Astrocyte (in vitro differentiated cells and primary cell): ENCODE measurements around the gene PSORS1C1. TPM values are rescaled to one million over a fixed set of nuclear protein-coding genes. Genes with fewer than 3 reads are reported as not detected.

Experiments used
- DNase-seq: peaks from one replicate; pipeline ENCODE4 v3.0.0-alpha.2; 2010; ENCODE audit warnings: low read depth
- FAIRE-seq: peaks from 2 replicates; lab custom pipeline; 2011; peaks lifted over from hg19 to GRCh38; lab: Jason Lieb, UNC
- H2AFZ ChIP-seq: 2 replicates; pipeline ENCODE4 v1.6.0; 2012; ENCODE audit warnings: low read depth, low read length, inconsistent platforms
- H3K27ac ChIP-seq: 2 replicates; pipeline ENCODE4 v1.5.1; 2011; ENCODE audit warnings: low read depth, low read length, inconsistent platforms
- H3K27me3 ChIP-seq: 2 replicates; pipeline ENCODE4 v1.6.0; 2011; ENCODE audit warnings: low read length, inconsistent platforms; ENCODE audit not compliant: insufficient read depth
- H3K36me3 ChIP-seq: 2 replicates; pipeline ENCODE4 v1.5.1; 2011; ENCODE audit warnings: low read length, inconsistent platforms; ENCODE audit not compliant: insufficient read depth
- H3K4me1 ChIP-seq: 2 replicates; pipeline ENCODE4 v1.5.1; 2011; ENCODE audit warnings: low read length, inconsistent platforms; ENCODE audit not compliant: insufficient read depth
- H3K4me2 ChIP-seq: 2 replicates; pipeline ENCODE4 v1.6.0; 2012; ENCODE audit warnings: low read length, inconsistent platforms
- H3K4me3 ChIP-seq: 2 replicates; pipeline ENCODE4 v1.5.1; 2011; ENCODE audit warnings: low read depth, mild to moderate bottlenecking, low read length, inconsistent platforms; ENCODE audit not compliant: insufficient read depth
- H3K79me2 ChIP-seq: 2 replicates; pipeline ENCODE4 v1.6.0; 2012; ENCODE audit warnings: mild to moderate bottlenecking, low read length, inconsistent platforms; ENCODE audit not compliant: insufficient read depth
- H3K9ac ChIP-seq: 2 replicates; pipeline ENCODE4 v1.6.0; 2012; ENCODE audit warnings: mild to moderate bottlenecking, low read length, inconsistent platforms
- H3K9me3 ChIP-seq: 2 replicates; pipeline ENCODE4 v1.5.1; 2012; ENCODE audit warnings: low read depth, mild to moderate bottlenecking, low read length, inconsistent platforms; ENCODE audit not compliant: insufficient read depth
- H4K20me1 ChIP-seq: 2 replicates; pipeline ENCODE4 v1.6.0; 2012; ENCODE audit warnings: low read length, inconsistent platforms; ENCODE audit not compliant: insufficient read depth
- H3K27ac Mint-ChIP-seq: one replicate; pipeline ENCODE4 v1.8.0; 2021; ENCODE audit warnings: mild to moderate bottlenecking, mixed read lengths; ENCODE audit not compliant: unreplicated experiment
- H3K27me3 Mint-ChIP-seq: one replicate; pipeline ENCODE4 v1.8.0; 2021; ENCODE audit warnings: low read depth, mixed read lengths; ENCODE audit not compliant: unreplicated experiment
- H3K36me3 Mint-ChIP-seq: one replicate; pipeline ENCODE4 v1.8.0; 2021; ENCODE audit warnings: low read depth, mixed read lengths; ENCODE audit not compliant: unreplicated experiment
- H3K4me1 Mint-ChIP-seq: one replicate; pipeline ENCODE4 v1.8.0; 2021; ENCODE audit warnings: low read depth, mixed read lengths; ENCODE audit not compliant: unreplicated experiment
- H3K4me3 Mint-ChIP-seq: one replicate; pipeline ENCODE4 v1.8.0; 2021; ENCODE audit warnings: mild to moderate bottlenecking, moderate library complexity, mixed read lengths; ENCODE audit not compliant: unreplicated experiment
- H3K9me3 Mint-ChIP-seq: one replicate; pipeline ENCODE4 v1.8.0; 2021; ENCODE audit warnings: mild to moderate bottlenecking, mixed read lengths; ENCODE audit not compliant: unreplicated experiment
- EZH2 ChIP-seq: IDR thresholded peaks from 2 replicates; pipeline ENCODE4 v1.6.1; 2012; ENCODE audit warnings: mild to moderate bottlenecking, low read length, inconsistent platforms; ENCODE audit not compliant: insufficient read depth
- total RNA-seq: library from RNA; stranded (reverse); gene quantifications from 2 replicates; pipeline ENCODE4 v1.2.1, GENCODE V29; 2021
- TF ChIP-seq, protein P1 (sequence below): IDR thresholded peaks from 2 replicates; pipeline ENCODE4 v1.5.1; 2011; ENCODE audit warnings: low read depth, mild to moderate bottlenecking, inconsistent platforms, low read length, moderate library complexity; ENCODE audit not compliant: insufficient read depth

The PSORS1C1 gene
- total RNA-seq, 1 donor from 2014 or later: 9.2 TPM

- no peak for FAIRE-seq
- Histone ChIP-seq H2AFZ (no peak overlapping the region), H3K4me2 (no peak overlapping the region), H3K4me1 (peaks cover 24% of the 10 kb centered on the region), H3K4me3 (no peak overlapping the region), H3K27ac (no peak overlapping the region), H3K27me3 (no peaks in the 10 kb centered on the region), H4K20me1 (no peaks in the 10 kb centered on the region), H3K79me2 (peaks cover 31% of the 10 kb centered on the region), H3K9ac (no peak overlapping the region), H3K9me3 (no peaks in the 10 kb centered on the region), H3K36me3 (no peaks in the 10 kb centered on the region)
- H3K4me3 Mint-ChIP-seq: no peak overlapping the region
- DNase-seq: no peak
- H3K27me3 Mint-ChIP-seq: no peaks in the 10 kb centered on the region
- H3K9me3 Mint-ChIP-seq: no peaks in the 10 kb centered on the region
- peaks cover 3% of the 10 kb centered on the region for H3K36me3 Mint-ChIP-seq
- H3K27ac Mint-ChIP-seq: no peak overlapping the region
- TF ChIP-seq, protein P1, sequence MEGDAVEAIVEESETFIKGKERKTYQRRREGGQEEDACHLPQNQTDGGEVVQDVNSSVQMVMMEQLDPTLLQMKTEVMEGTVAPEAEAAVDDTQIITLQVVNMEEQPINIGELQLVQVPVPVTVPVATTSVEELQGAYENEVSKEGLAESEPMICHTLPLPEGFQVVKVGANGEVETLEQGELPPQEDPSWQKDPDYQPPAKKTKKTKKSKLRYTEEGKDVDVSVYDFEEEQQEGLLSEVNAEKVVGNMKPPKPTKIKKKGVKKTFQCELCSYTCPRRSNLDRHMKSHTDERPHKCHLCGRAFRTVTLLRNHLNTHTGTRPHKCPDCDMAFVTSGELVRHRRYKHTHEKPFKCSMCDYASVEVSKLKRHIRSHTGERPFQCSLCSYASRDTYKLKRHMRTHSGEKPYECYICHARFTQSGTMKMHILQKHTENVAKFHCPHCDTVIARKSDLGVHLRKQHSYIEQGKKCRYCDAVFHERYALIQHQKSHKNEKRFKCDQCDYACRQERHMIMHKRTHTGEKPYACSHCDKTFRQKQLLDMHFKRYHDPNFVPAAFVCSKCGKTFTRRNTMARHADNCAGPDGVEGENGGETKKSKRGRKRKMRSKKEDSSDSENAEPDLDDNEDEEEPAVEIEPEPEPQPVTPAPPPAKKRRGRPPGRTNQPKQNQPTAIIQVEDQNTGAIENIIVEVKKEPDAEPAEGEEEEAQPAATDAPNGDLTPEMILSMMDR: no peak
- TF ChIP-seq EZH2: no peak
- peaks cover 45% of the 10 kb centered on the region for H3K4me1 Mint-ChIP-seq
Observed at GRCh38 chr6:31116661-31117385, 2.2 kb downstream of the PSORS1C1 start.

DNA sequence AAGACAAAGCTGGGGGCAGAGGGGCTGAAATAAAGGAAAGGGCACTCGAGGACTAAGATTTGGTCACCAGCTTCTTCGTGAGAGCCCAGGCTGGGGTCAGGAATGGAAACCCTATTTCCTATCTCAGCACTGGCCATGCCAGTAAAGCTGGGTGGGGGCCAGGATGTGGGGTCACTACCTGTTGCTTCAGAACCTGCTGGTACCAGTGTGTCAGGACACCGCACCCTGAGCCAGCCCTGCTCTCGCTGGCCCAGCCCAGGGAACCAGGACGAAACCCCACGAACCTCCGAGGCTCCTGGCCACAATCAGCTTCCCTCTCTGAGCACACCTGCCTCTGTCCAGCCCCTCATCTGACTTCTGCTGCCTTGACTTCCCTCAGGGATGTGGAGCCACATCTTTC is 3.6 kb downstream of the PSORS1C1 start:
- no peak overlapping the region for H3K4me2 ChIP-seq
- no peaks in the 10 kb centered on the region for H3K9me3 ChIP-seq
- H3K36me3 ChIP-seq: no peaks in the 10 kb centered on the region
- no peak overlapping the region for H2AFZ ChIP-seq
- FAIRE-seq: no peak
- peaks cover 31% of the 10 kb centered on the region for H3K4me1 ChIP-seq
- no peak overlapping the region for H3K27ac Mint-ChIP-seq
- H3K4me1 Mint-ChIP-seq: peaks cover 47% of the 10 kb centered on the region
- no peaks in the 10 kb centered on the region for H4K20me1 ChIP-seq
- no peak overlapping the region for H3K27ac ChIP-seq
- H3K27me3 ChIP-seq: no peaks in the 10 kb centered on the region
- H3K4me3 ChIP-seq: no peak overlapping the region
- H3K9ac ChIP-seq: no peak overlapping the region
- no peak overlapping the region for H3K4me3 Mint-ChIP-seq
- no peaks in the 10 kb centered on the region for H3K9me3 Mint-ChIP-seq
- DNase-seq: no peak
- peaks cover 31% of the 10 kb centered on the region for H3K79me2 ChIP-seq
- no peaks in the 10 kb centered on the region for H3K27me3 Mint-ChIP-seq
- H3K36me3 Mint-ChIP-seq: peaks cover 5% of the 10 kb centered on the region
- TF ChIP-seq EZH2: no peak
- TF ChIP-seq, protein P1: no peak
